Suprapubic skin (tissue), 4 donors: ENCODE data around the gene CAMK2A. TPM values are rescaled to one million over a fixed set of nuclear protein-coding genes. Genes with fewer than 3 reads are reported as not detected.
"Not testable (repeated sequence)": the region's sequence is repeated elsewhere in the genome, so short reads cannot be mapped to it uniquely, and the experiment has no call there.

Source experiments
- DNase-seq, 2 donors: peaks; one replicate each; pipeline ENCODE4 v3.0.0-alpha.2; 2019; ENCODE audit warnings: low spot score in 2 of 2
- H3K27ac ChIP-seq: fragments of 200-600 bp; sonication (generic); one replicate; pipeline ENCODE4 v1.5.1; 2019
- H3K27me3 ChIP-seq: fragments of 200-600 bp; sonication (generic); one replicate; pipeline ENCODE4 v1.5.1; 2019
- H3K36me3 ChIP-seq: fragments of 200-600 bp; sonication (generic); one replicate; pipeline ENCODE4 v1.5.1; 2019
- H3K4me1 ChIP-seq: fragments of 200-600 bp; sonication (generic); one replicate; pipeline ENCODE4 v1.5.1; 2019
- H3K4me3 ChIP-seq: fragments of 200-600 bp; sonication (generic); one replicate; pipeline ENCODE4 v1.5.1; 2019; ENCODE audit warnings: mild to moderate bottlenecking
- H3K9me3 ChIP-seq: fragments of 200-600 bp; sonication (generic); one replicate; pipeline ENCODE4 v1.5.1; 2019
- EP300 ChIP-seq: sonication (generic); formaldehyde crosslinking; IDR thresholded peaks from one replicate; pipeline ENCODE4 v1.6.1; 2017; ENCODE audit warnings: antibody characterized with exemption
- POLR2A ChIP-seq, 2 donors: fragments of 450-650 bp; IDR thresholded peaks; one replicate each; pipeline ENCODE4 v1.6.1; 2017; ENCODE audit warnings: antibody characterized with exemption in 2 of 2, mild to moderate bottlenecking in 2 of 2, moderate library complexity in 2 of 2
- POLR2AphosphoS5 ChIP-seq, 3 donors: sonication (generic); formaldehyde crosslinking; IDR thresholded peaks; one replicate each; pipeline ENCODE4 v1.6.1; 2017; ENCODE audit warnings: antibody characterized with exemption in 3 of 3
- WGBS: methylation state at CpG from one replicate; pipeline ENCODE4 v1.1.5; 2018; 5-methylcytosine and 5-hydroxymethylcytosine counted together
- total RNA-seq, 4 donors: library from RNA; depleted of rRNA; stranded (reverse); fragments of >200 nt; gene quantifications; one replicate each; pipeline ENCODE4 v1.1.0, GENCODE V29; 2016
- TF ChIP-seq, protein P1 (sequence below), 2 donors: fragments of 200-600 bp in 1 of 2; fragments of 450-650 bp in 1 of 2; sonication (generic) in 1 of 2; IDR thresholded peaks; one replicate each; pipeline ENCODE4 v1.5.1; 2016 to 2019; ENCODE audit warnings: antibody characterized with exemption in 2 of 2, mild to moderate bottlenecking in 1 of 2, moderate library complexity in 1 of 2

Gene CAMK2A
- total RNA-seq, 4 donors from 2014 or later: 0.26 to 0.64 TPM; not detected in 2

DNA sequence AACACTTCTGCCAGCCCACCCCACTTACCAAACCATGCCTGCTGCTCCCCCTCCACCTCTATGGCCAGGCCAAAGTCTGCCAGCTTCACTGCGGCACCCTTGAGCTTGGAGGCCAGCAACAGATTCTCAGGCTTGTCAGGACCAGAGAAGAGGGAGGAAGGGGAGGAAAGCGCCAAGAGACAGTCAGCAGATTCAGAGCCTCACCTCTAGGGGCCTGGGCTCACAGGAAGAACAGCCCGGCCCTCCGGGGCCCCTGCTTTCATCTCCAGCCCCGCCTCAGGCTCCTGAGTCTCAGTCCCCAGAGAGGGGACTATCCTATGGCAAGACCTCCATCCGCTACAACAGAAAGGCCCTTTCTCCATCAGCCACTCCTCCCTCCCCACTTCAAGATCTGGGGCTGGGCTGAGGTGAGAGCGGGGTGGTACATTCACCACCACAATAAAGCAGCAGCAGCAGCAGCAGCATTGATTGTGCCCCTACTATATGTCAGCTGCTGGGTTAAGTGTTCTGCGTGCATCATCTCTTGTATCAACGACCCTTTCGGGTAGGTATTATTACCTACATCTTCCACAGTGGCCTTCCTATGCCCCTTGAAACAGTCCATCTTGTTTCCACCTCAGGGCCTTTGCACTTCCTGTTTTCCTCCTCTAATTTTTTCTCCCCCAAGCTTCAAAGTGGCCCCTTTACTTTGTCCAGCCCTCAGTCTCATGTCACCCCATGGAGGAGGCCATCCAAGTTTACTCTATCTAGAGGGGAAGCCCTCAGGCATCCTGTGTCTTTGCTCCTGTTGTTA is 36.0 kb downstream of the CAMK2A start:
- 92% methylated on average over 8 of the region's 10 CpGs for WGBS
- Histone ChIP-seq H3K4me1 (no peaks in the 10 kb centered on the region), H3K36me3 (no peaks in the 10 kb centered on the region), H3K27me3 (no peaks in the 10 kb centered on the region), H3K4me3 (no peak overlapping the region), H3K27ac (no peak overlapping the region), H3K9me3 (no peaks in the 10 kb centered on the region)
- TF ChIP-seq POLR2A (IDR thresholded peaks at IDR 0.05) (no peak), POLR2AphosphoS5 (IDR thresholded peaks at IDR 0.05) (no peak), EP300 (no peak)
- TF ChIP-seq, protein P1, sequence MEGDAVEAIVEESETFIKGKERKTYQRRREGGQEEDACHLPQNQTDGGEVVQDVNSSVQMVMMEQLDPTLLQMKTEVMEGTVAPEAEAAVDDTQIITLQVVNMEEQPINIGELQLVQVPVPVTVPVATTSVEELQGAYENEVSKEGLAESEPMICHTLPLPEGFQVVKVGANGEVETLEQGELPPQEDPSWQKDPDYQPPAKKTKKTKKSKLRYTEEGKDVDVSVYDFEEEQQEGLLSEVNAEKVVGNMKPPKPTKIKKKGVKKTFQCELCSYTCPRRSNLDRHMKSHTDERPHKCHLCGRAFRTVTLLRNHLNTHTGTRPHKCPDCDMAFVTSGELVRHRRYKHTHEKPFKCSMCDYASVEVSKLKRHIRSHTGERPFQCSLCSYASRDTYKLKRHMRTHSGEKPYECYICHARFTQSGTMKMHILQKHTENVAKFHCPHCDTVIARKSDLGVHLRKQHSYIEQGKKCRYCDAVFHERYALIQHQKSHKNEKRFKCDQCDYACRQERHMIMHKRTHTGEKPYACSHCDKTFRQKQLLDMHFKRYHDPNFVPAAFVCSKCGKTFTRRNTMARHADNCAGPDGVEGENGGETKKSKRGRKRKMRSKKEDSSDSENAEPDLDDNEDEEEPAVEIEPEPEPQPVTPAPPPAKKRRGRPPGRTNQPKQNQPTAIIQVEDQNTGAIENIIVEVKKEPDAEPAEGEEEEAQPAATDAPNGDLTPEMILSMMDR (IDR thresholded peaks at IDR 0.05): no peak
- no peak for DNase-seq

DNA sequence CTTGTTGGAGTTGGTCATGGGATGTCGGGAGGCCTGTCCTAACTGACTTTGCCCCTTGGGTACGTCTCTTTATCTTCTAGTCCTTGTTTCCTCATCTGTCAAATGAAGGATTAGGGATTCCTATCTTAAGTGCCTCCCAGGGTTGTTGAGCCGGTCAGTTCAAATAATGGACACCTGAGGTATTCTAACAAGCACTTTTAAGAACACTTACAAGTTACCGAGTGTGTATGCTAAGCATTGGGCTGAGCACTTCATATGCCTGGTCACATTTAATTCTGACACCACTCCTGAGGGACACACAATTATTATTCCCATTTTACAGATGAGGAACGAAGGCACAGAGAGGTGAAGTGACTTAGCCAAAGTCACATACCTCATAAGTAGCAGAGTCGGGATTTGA is 37.1 kb downstream of the CAMK2A start:
- TF ChIP-seq POLR2A (IDR thresholded peaks at IDR 0.05) (no peak), POLR2AphosphoS5 (IDR thresholded peaks at IDR 0.05) (no peak), EP300 (no peak)
- TF ChIP-seq, protein P1 (IDR thresholded peaks at IDR 0.05): no peak
- WGBS: 93% methylated on average over 6 of the region's 6 CpGs

DNA sequence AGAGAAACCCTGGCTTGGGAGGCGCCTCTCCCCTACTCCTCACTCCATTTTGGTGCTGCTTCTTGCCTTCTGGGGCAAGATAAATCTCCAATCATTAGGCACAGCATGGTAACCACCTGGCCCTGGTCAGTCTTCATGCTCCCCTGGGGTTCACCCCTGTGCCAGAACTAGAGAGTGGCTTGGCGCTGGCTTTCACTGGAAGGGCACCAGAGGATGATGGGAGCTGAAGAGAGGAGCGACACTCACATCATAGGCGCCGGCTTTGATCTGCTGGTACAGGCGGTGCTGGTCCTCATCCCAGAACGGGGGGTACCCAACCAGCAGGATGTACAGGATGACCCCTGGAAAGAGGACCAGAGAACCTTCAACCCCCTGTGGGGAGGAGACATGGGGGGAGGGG is 38.1 kb downstream of the CAMK2A start:
- Histone ChIP-seq H3K4me1 (no peaks in the 10 kb centered on the region), H3K27me3 (no peaks in the 10 kb centered on the region), H3K36me3 (no peaks in the 10 kb centered on the region), H3K27ac (no peak overlapping the region), H3K4me3 (no peak overlapping the region), H3K9me3 (no peaks in the 10 kb centered on the region)
- no peak for DNase-seq
- WGBS: 89% methylated on average over 7 of the region's 7 CpGs
- TF ChIP-seq POLR2AphosphoS5 (IDR thresholded peaks at IDR 0.05): no peak
- TF ChIP-seq, protein P1 (IDR thresholded peaks at IDR 0.05): no peak
- no peak for TF ChIP-seq EP300
- no peak for TF ChIP-seq POLR2A (IDR thresholded peaks at IDR 0.05)

More for the DNA sequence above, 37.1 kb downstream of the CAMK2A start:
- Histone ChIP-seq H3K36me3 (no peaks in the 10 kb centered on the region), H3K9me3 (no peaks in the 10 kb centered on the region), H3K27me3 (no peaks in the 10 kb centered on the region), H3K4me1 (no peaks in the 10 kb centered on the region), H3K4me3 (no peak overlapping the region), H3K27ac (no peak overlapping the region)
- no peak for DNase-seq

DNA sequence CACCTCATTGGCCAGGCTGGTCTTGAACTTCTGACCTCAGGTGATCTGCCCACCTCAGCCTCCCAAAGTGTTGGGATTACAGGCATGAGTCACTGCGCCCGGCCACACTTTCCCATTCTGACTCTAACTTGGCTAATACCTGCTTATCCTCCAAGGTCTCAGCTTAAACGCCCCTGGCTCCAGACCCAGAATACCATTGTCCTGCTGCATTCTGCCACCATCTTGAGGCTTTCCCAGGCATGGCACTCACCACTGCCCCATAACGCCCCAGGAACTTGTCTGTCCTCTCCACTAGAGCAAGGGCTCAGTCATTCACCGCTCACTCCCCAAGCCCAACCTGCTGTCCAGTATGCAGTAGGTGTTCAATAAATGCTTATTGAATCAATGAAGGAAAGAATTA is 39.8 kb downstream of the CAMK2A start:
- Histone ChIP-seq H3K27ac (no peak overlapping the region), H3K4me1 (peaks cover 10% of the 10 kb centered on the region), H3K27me3 (no peaks in the 10 kb centered on the region), H3K36me3 (no peaks in the 10 kb centered on the region), H3K4me3 (no peak overlapping the region), H3K9me3 (no peaks in the 10 kb centered on the region)
- no peak for DNase-seq
- WGBS: 90% methylated on average over 5 of the region's 5 CpGs
- TF ChIP-seq, protein P1 (IDR thresholded peaks at IDR 0.05): no peak
- no peak for TF ChIP-seq POLR2A (IDR thresholded peaks at IDR 0.05)
- no peak for TF ChIP-seq POLR2AphosphoS5 (IDR thresholded peaks at IDR 0.05)
- no peak for TF ChIP-seq EP300

DNA sequence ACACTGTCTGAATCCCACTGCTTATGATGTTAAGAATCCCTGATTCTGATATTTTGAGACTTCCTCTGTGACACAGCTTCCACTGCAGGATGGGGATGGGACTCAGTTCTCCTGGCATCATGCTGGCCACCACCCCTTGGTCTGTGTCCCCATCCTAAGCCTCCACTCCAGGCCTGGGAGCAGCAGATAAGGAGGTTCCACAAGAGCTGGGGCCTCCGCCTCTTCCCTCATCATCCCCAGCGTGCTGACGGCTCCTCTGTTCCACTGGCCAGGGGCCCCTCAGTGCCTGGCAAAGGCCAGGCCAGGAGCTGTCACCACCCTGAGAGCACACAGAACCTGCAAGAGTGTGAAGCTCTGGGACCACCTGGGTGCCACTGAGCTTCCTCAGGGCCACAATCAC is 40.6 kb downstream of the CAMK2A start:
- 83% methylated on average over 1 of the region's 3 CpGs for WGBS
- Histone ChIP-seq H3K4me3 (no peak overlapping the region), H3K27me3 (no peaks in the 10 kb centered on the region), H3K27ac (no peak overlapping the region), H3K9me3 (no peaks in the 10 kb centered on the region), H3K4me1 (peaks cover 11% of the 10 kb centered on the region), H3K36me3 (no peaks in the 10 kb centered on the region)
- DNase-seq: no peak
- TF ChIP-seq, protein P1 (IDR thresholded peaks at IDR 0.05): no peak
- TF ChIP-seq EP300 (no peak), POLR2A (IDR thresholded peaks at IDR 0.05) (no peak), POLR2AphosphoS5 (IDR thresholded peaks at IDR 0.05) (no peak)

DNA sequence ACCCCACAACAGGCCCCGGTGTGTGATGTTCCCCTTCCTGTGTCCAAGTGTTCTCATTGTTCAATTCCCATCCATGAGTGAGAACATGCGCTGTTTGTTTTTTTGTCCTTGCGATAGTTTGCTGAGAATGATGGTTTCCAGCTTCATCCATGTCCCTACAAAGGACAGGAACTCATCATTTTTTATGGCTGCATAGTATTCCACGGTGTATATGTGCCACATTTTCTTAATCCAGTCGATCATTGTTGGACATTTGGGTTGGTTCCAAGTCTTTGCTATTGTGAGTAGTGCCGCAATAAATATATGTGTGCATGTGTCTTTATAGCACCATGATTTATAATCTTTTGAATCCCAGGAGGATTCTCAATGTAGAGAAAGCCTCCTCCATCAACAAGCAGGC is 41.1 kb downstream of the CAMK2A start:
- not testable (repeated sequence) for H3K27ac ChIP-seq, H3K4me3 ChIP-seq, DNase-seq, H3K9me3 ChIP-seq, H3K36me3 ChIP-seq, H3K27me3 ChIP-seq
- 92% methylated on average over 6 of the region's 6 CpGs for WGBS
- peaks cover 11% of the 10 kb centered on the region for H3K4me1 ChIP-seq
